ENCODE results near the gene FUOM.
A peak's percentile ranks its signal among the peaks of the same experiment; 100 is the strongest.
"Not testable (repeated sequence)": the region's sequence is repeated elsewhere in the genome, so short reads cannot be mapped to it uniquely, and the experiment has no call there.

The FUOM gene

DNA sequence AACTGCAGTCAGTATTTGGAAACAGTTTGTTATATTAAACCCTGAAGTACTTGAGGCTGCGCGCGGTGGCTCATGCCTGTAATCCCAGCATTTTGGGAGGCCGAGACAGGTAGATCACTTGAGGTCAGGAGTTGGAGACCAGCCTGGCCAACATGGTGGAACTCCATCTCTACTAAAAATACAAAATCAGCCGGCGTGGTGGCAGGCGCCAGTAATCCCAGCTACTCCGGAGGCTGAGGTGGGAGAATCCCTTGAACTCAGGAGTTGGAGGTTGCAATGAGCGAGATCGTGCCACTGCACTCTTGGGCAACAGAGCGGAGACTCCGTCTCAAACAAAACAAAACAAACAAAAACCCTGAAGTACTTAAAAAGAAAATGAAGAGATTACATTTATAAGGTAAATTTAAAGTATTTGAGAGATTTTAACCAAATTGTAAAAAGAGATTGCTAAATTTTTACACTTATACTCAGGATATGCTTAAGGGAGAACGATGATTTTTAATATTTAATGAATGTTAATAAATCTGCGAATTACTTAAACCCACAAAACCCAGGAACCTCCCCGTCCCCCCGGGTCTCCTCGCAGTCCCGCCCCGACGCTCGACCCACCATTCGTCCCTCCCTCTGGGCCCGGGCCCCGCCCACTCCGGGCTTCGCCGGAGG, 35.7 kb upstream of the FUOM start:
- H3K9ac ChIP-seq (ENCODE audit: low read depth, low read length) = peak overlapping the region; percentile 41; the same call in 1 of the 2 replicates
- no peaks in the 10 kb centered on the region; the same call in 1 of the 2 replicates for H3K36me3 ChIP-seq (ENCODE audit: insufficient read depth, low read length)
- no peaks in the 10 kb centered on the region for H3K9me3 ChIP-seq (ENCODE audit: control insufficient read depth, insufficient read depth, low read length)
- peaks cover 5% of the 10 kb centered on the region; the same call in 1 of the 2 replicates for H3K4me1 ChIP-seq (ENCODE audit: insufficient read depth, low read length)

DNA sequence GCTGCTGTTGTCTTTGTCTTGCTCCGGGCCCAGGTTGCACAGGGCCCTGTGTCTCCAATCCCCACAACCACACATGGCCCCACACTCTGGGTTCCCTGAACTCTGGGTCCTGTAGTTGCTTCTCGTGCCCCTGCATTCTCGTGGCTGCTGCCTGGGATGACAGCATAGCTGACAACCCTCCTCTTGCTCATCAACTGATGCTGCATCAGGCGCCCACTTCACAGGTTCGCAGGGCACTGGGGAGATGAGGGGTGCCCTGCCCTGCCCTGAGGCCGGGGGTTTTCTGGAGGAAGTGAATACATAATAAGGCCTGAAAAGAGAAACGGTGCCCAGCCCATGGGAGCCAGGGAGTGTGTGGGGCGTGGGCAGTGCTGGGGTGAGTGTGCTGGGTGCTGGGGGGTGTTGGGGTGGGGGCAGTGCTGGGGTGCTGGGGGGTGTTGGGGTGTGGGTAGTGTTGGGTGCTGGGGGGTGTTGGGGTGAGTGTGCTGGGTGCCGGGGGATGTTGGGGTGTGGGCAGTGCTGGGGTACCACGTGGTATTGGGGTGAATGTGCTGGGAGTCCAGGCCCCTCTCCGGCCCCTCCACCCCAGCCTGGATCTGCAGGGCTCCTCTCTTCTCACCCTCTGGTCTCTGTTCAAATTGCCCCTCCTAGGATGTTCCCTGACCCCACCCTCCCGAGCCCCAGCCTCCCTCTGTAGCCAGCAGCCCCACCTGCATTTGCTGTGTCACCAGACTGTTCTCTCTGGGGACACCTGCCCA, 34.1 kb upstream of the FUOM start:
- H3K9ac ChIP-seq (ENCODE audit: low read depth, low read length) = no peak overlapping the region
- H3K4me1 ChIP-seq (ENCODE audit: insufficient read depth, low read length) = peaks cover 5% of the 10 kb centered on the region; the same call in 1 of the 2 replicates
- no peaks in the 10 kb centered on the region for H3K9me3 ChIP-seq (ENCODE audit: control insufficient read depth, insufficient read depth, low read length)
- no peaks in the 10 kb centered on the region for H3K36me3 ChIP-seq (ENCODE audit: insufficient read depth, low read length)

DNA sequence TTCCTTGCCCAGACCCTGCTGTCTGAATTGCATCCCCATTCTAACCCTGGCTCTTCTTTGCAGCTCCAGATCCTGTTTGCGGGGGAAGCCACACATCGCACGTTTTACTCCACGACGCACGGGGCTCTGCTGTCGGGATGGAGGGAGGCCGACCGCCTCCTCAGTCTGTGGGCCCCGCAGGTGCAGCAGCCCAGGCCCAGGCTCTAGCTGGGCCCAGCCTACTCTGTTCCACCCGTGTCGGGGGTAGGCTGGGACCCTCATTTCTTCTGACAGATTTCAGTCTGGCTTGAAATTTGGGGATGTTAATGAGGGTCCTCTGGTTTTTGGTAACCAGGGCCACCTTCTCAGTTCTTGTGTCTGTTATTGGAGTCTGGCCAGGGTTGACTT, 33.4 kb upstream of the FUOM start:
- H3K9ac ChIP-seq (ENCODE audit: low read depth, low read length) = no peak overlapping the region
- H3K4me1 ChIP-seq (ENCODE audit: insufficient read depth, low read length) = peaks cover 5% of the 10 kb centered on the region; the same call in 1 of the 2 replicates
- H3K36me3 ChIP-seq (ENCODE audit: insufficient read depth, low read length) = no peaks in the 10 kb centered on the region
- no peaks in the 10 kb centered on the region for H3K9me3 ChIP-seq (ENCODE audit: control insufficient read depth, insufficient read depth, low read length)

DNA sequence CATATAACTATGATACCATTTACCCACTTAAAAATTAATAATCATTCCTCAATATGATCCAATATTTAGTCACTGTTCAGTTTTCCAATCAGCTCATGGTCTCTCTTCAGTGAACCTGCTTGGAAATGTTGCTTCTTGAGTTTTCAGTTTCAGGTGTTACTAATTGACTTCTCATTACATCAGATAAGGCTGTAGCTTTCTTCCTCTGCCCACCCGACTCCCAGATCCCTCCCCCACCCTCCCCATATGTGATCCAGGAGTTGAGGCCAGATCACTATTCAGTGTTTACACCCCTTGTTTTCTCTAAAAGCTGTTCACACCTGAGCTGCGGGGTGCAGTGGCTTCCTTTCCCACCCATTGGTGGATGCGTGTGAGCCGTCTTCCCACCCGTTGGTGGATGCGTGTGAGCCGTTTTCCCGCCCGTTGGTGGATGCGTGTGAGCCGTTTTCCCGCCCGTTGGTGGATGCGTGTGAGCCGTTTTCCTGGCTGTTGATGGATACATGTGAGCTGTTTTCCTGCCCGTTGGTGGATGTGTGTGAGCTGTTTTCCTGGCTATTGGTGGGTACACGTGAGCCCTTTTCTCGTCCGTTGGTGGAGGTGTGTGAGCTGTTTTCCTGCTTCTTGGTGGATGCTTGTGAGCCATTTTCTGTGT, 32.9 kb upstream of the FUOM start:
- no peaks in the 10 kb centered on the region for H3K9me3 ChIP-seq (ENCODE audit: control insufficient read depth, insufficient read depth, low read length)
- no peaks in the 10 kb centered on the region for H3K36me3 ChIP-seq (ENCODE audit: insufficient read depth, low read length)
- H3K4me1 ChIP-seq (ENCODE audit: insufficient read depth, low read length) = peaks cover 5% of the 10 kb centered on the region; the same call in 1 of the 2 replicates
- no peak overlapping the region for H3K9ac ChIP-seq (ENCODE audit: low read depth, low read length)

DNA sequence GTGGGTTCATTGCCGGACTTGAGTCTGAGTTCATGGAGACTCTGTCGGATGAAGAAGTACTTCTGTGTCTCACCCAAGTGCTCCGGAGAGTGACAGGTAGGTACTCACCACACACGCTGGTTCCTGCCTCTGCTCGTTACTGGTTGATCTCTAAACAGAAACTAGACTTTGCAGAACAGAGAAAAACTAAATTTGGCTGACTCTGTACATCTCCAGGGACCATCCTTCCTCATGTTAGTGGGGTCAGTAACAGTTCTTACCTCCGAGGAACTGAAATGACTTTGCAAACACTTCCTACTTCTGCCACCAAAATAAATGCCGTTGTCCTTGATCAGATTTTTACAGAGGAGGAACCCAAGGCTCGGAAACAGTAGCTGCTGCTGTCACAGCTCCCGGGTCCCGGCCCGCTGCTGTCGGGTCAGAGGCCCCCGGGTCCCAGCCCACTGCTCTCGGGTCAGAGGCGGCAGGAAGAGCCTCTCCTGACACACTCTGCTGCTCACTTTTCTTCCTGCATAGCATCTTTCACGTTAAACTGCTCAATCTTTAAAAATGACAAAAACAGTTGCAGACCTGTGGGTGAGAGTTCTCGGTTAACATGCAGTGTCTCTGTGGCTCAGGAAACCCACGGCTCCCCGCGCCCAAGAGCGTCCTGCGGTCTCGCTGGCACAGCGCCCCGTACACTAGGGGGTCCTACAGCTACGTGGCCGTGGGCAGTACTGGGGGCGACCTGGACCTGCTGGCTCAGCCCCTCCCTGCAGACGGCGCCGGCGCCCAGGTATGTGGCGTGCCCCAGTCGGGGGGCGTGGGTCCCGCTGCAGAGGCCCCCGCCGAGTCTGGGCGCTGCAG, 31.4 kb upstream of the FUOM start:
- H3K9ac ChIP-seq (ENCODE audit: low read depth, low read length) = no peak overlapping the region
- peaks cover 5% of the 10 kb centered on the region; the same call in 1 of the 2 replicates for H3K4me1 ChIP-seq (ENCODE audit: insufficient read depth, low read length)
- H3K9me3 ChIP-seq (ENCODE audit: control insufficient read depth, insufficient read depth, low read length) = no peaks in the 10 kb centered on the region
- no peaks in the 10 kb centered on the region for H3K36me3 ChIP-seq (ENCODE audit: insufficient read depth, low read length)

DNA sequence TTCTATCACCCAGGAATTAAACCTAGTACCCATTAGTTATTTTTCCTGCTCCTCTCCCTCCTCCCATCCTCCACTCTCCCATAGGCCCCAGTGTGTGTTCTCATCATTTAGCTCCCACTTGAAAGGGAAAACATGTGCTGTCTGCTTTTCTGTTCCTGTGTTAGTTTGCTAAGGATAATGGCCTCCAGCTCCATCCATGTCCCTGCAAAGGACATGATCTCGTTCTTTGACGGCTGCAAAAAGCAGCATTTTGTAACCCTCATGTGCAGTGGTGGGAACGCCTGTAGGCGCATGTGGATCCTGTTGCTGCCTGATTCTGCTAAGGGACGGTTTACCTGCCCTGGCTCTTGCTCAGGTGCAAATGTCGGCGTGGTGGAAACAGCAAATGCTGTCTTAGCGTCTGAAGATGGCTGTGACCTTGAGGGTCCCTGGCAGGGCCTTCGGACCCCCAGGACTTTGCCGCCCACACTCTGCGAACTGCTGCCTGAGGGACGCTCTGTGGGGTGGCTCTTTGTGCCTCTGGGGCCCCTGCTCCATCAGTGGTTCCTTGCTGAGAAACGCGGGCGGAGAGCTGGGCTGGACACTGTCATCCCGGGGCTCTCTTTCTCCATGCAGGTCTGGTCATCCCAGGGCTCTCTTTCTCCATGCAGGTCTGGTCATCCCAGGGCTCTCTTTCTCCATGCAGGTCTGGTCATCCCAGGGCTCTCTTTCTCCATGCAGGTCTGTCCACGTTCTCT, 30.6 kb upstream of the FUOM start:
- H3K9me3 ChIP-seq (ENCODE audit: control insufficient read depth, insufficient read depth, low read length) = no peaks in the 10 kb centered on the region
- H3K9ac ChIP-seq (ENCODE audit: low read depth, low read length) = no peak overlapping the region
- H3K4me1 ChIP-seq (ENCODE audit: insufficient read depth, low read length) = peaks cover 5% of the 10 kb centered on the region; the same call in 1 of the 2 replicates
- H3K36me3 ChIP-seq (ENCODE audit: insufficient read depth, low read length) = no peaks in the 10 kb centered on the region

DNA sequence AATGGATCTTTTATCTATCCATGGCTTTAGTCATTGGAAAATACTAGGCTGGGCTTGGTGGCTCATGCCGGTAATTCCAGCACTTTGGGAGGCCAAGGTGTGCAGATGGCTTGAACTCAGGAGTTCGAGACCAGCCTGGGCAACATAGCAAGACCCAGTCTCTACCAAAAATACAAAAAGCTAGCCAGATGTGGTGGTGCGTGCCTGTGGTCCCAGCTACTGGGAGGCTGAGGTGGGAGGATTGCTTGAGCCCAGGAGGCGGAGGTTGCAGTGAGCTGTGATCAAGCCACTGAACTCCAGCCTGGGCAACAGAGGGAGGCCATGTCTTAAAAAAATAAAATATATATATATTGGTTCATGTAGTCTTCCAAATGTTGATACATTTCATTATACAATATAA, 29.1 kb upstream of the FUOM start:
- not testable (repeated sequence) for H3K36me3 ChIP-seq (ENCODE audit: insufficient read depth, low read length); H3K4me1 ChIP-seq (ENCODE audit: insufficient read depth, low read length); H3K9me3 ChIP-seq (ENCODE audit: control insufficient read depth, insufficient read depth, low read length); H3K9ac ChIP-seq (ENCODE audit: low read depth, low read length)

DNA sequence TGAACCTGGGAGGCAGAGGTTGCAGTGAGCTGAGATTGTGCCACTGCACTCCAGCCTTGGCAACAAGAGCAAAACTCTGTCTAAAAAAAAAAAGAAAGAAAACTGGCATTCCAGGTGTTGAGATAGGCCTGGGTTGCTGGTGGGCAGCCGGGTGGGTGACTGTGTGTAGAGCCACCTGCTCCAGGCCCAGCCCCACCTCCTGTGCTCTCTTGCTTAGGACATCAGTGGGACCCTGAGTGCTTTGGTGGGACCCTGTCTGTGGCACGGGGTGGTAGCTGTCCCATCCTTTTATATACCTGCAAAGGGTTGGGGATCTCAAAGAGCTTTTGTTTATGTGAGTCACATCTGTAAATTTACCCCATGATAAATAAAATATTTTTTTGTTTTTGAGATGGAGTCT, 27.4 kb upstream of the FUOM start:
- Histone ChIP-seq H3K36me3 (ENCODE audit: insufficient read depth, low read length) (no peaks in the 10 kb centered on the region), H3K9me3 (ENCODE audit: control insufficient read depth, insufficient read depth, low read length) (no peaks in the 10 kb centered on the region), H3K4me1 (ENCODE audit: insufficient read depth, low read length) (peaks cover 2% of the 10 kb centered on the region; the same call in 1 of the 2 replicates), H3K9ac (ENCODE audit: low read depth, low read length) (no peak overlapping the region)

DNA sequence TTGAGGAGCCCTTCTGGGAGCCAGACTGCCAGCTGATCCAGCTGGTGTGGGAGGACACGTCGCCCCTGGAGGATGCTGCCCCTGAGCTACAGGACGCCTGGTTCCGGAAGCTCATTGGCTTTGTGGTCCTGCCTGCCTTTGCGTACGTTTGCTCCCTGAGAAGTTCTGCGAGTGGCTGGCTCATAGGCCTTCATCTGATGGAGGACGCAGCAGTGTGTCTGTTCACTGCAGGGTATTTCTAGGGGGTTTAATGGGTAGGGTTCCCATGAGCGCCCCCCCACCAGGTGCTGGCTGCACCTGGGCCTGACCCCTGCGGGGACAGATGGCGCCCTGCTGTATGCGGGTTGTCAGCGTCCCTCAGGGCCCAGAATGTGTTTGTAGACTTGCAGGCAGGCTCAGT, 26.3 kb upstream of the FUOM start:
- Histone ChIP-seq H3K9ac (ENCODE audit: low read depth, low read length) (no peak overlapping the region), H3K9me3 (ENCODE audit: control insufficient read depth, insufficient read depth, low read length) (no peaks in the 10 kb centered on the region), H3K4me1 (ENCODE audit: insufficient read depth, low read length) (no peaks in the 10 kb centered on the region), H3K36me3 (ENCODE audit: insufficient read depth, low read length) (no peaks in the 10 kb centered on the region)

DNA sequence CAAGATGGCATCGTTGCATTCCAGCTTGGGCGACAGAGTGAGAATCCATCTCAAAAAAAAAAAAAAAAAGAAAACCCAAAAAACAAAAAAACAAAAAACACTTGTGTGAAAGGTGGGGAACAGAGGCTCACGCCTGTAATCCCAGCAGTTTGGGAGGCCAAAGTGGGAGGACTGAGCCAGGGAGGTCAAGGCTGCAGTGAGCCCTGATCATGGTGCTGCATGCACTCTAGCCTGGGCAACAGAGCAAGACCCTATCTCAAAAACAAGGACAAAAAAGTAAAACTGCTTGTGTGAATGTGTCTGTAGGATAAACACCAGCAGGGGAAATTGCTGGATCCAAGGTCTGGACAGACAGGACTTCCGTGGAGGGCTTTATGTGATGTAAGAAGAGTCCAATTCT, 25.7 kb upstream of the FUOM start:
- Histone ChIP-seq H3K9me3 (ENCODE audit: control insufficient read depth, insufficient read depth, low read length) (no peaks in the 10 kb centered on the region), H3K36me3 (ENCODE audit: insufficient read depth, low read length) (no peaks in the 10 kb centered on the region), H3K4me1 (ENCODE audit: insufficient read depth, low read length) (no peaks in the 10 kb centered on the region), H3K9ac (ENCODE audit: low read depth, low read length) (no peak overlapping the region)

DNA sequence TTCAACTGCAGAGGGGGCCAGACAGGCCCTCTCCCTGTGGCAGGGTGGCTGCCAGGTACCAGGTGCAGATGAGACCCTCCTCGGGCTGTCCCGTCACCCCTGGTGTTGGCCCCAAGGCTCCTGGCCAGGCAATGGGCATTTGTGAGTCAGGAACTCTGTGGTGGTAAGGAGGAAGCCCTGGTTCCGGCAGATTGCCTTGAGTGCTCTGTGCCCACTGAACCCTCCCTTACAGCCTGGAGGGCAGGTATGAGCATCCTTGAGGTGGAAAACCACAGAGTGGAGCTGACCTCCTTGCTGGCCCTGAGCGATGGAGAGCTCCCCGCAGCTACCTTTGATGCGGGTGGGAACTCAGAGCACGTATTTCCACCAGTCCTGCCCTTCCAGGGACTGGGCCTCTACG, 23.2 kb upstream of the FUOM start:
- Histone ChIP-seq H3K4me1 (ENCODE audit: insufficient read depth, low read length) (no peaks in the 10 kb centered on the region; the same call in 1 of the 2 replicates), H3K9ac (ENCODE audit: low read depth, low read length) (no peak overlapping the region), H3K36me3 (ENCODE audit: insufficient read depth, low read length) (no peaks in the 10 kb centered on the region), H3K9me3 (ENCODE audit: control insufficient read depth, insufficient read depth, low read length) (no peaks in the 10 kb centered on the region)

DNA sequence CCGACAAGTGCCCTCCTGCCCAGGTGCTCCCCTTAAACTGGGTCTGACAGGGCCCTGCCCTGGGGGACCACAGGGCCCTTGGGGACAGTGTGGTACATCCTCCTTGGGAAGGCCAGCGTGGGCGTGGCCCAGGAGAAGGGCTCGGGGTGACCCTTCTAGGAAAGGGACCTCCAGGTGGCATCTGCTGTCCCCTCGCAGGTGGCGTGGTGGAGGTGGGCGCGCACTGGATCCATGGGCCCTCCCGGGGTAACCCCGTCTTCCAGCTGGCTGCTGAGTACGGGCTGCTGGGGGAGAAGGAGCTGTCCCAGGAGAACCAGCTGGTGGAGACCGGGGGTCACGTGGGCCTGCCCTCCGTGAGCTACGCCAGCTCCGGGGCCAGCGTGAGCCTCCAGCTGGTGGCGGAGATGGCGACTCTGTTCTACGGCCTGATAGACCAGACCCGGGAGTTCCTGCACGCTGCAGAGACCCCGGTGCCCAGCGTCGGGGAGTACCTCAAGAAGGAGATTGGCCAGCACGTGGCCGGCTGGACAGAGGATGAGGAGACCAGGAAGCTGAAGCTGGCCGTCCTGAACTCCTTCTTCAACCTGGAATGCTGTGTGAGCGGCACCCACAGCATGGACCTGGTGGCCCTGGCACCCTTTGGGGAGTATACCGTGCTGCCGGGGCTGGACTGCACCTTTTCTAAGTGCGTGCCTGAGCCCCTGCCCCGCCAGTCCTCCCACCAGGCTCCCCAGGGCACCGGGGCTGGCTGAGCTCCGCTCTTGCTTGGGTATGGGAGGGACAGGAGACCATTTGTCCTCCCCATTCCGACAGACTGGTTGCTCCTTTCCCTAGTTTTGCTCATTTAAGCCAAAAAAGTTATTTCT, 22.2 kb upstream of the FUOM start:
- Histone ChIP-seq H3K4me1 (ENCODE audit: insufficient read depth, low read length) (no peaks in the 10 kb centered on the region; the same call in 1 of the 2 replicates), H3K9me3 (ENCODE audit: control insufficient read depth, insufficient read depth, low read length) (no peaks in the 10 kb centered on the region), H3K36me3 (ENCODE audit: insufficient read depth, low read length) (no peaks in the 10 kb centered on the region), H3K9ac (ENCODE audit: low read depth, low read length) (peak overlapping the region; percentile 72; the same call in 1 of the 2 replicates)

Measured in ES-I3 (cell line).